ENCODE results near the gene CPEB3. TPM values are rescaled to one million over a fixed set of nuclear protein-coding genes. Genes with fewer than 3 reads are reported as not detected.

CPEB3 gene
- total and polyA plus RNA-seq, 2 donors (not counting 3 experiments of a cell fraction or from before 2014, with no cell fraction given): 0.80 to 2.2 TPM

- Histone ChIP-seq H2AFZ (ENCODE audit: low read depth, low read length) (no peak overlapping the region), H3K4me3 (replicated peaks in 1 of 3; ENCODE audit: insufficient read depth in 1 of 3, low read depth in 1 of 3, low read length in 3 of 3) (no peak overlapping the region), H3K9me3 (replicated peaks; ENCODE audit: control insufficient read depth, insufficient read depth, low read length) (no peaks in the 10 kb centered on the region), H3K36me3 (ENCODE audit: control insufficient read depth in 2 of 2, extremely low read depth in 1 of 2, insufficient read depth in 2 of 2, low read length in 2 of 2) (no peaks in the 10 kb centered on the region), H3K9ac (replicated peaks; ENCODE audit: extremely low read depth, insufficient read depth, low read length) (no peak overlapping the region), H3K27me3 (ENCODE audit: control insufficient read depth in 2 of 2, insufficient read depth in 2 of 2, low read length in 2 of 2) (no peaks in the 10 kb centered on the region), H3K4me1 (ENCODE audit: control insufficient read depth, extremely low read depth, insufficient read depth, low read length) (no peaks in the 10 kb centered on the region), H3K4me2 (ENCODE audit: insufficient read depth, low read length) (no peak overlapping the region), H4K20me1 (replicated peaks; ENCODE audit: control insufficient read depth, extremely low read depth, insufficient read depth, low read length) (no peaks in the 10 kb centered on the region), H3K27ac (ENCODE audit: insufficient read depth, low read depth, low read length) (no peak overlapping the region), H3K79me2 (ENCODE audit: control insufficient read depth, insufficient read depth, low read length) (no peaks in the 10 kb centered on the region), H3K9me1 (replicated peaks; ENCODE audit: control insufficient read depth, extremely low read depth, insufficient read depth, low read length) (no peaks in the 10 kb centered on the region)
- CTCF ChIA-PET: interaction anchor here (1.4 kb wide), 1 partner anchor 15 kb away, joined by 3 read pairs; no protein-coding TSS in a partner anchor
- intact Hi-C loops (cut with micrococcal nuclease): no loop called here
- dilution Hi-C loops (cut with MboI; ENCODE audit: extremely low pct_ligation_motif_present, low sequenced_read_pairs): no loop called here
- no peak for TF ChIP-seq GATA2 (IDR thresholded peaks at IDR 0.05; ENCODE audit: insufficient read depth, insufficient read length, low read depth, low read length)
- no peak for TF ChIP-seq JUN (IDR thresholded peaks at IDR 0.05; ENCODE audit: borderline replicate concordance, insufficient read depth, insufficient read length, low read depth)
- no peak for TF ChIP-seq POLR2A (IDR thresholded peaks at IDR 0.05; ENCODE audit: low read depth, low read length)
- TF ChIP-seq EZH2 (IDR thresholded peaks at IDR 0.05; ENCODE audit: borderline replicate concordance, low read depth, low read length, severe bottlenecking): no peak
- no peak for TF ChIP-seq FOS (IDR thresholded peaks at IDR 0.05; ENCODE audit: borderline replicate concordance, insufficient read depth, low read length)
- TF ChIP-seq POLR2AphosphoS5 (IDR thresholded peaks at IDR 0.05; ENCODE audit: insufficient read depth, low read depth, low read length): no peak
- TF ChIP-seq CTCF (IDR thresholded peaks at IDR 0.05; ENCODE audit: extremely low read depth in 1 of 2, insufficient read depth in 1 of 2, low read depth in 1 of 2, low read length in 2 of 2): no peak
- no peak for TF ChIP-seq MAX (IDR thresholded peaks at IDR 0.05; ENCODE audit: insufficient read depth, insufficient read length)
- TF ChIP-seq MYC (IDR thresholded peaks at IDR 0.05; ENCODE audit: low read depth, low read length): no peak
- FAIRE-seq (no peak), DNase-seq (ENCODE audit: low read depth, low spot score) (no peak)
- POLR2A ChIA-PET: no interaction called here
- BruUV-seq (replicated peaks): no TSS peak
Measured at GRCh38 chr10:92052741-92053140, 238.1 kb downstream of the CPEB3 start.

Measured in endothelial cell of umbilical vein (primary cell).